ENCODE results near the gene ARSB.

DNA sequence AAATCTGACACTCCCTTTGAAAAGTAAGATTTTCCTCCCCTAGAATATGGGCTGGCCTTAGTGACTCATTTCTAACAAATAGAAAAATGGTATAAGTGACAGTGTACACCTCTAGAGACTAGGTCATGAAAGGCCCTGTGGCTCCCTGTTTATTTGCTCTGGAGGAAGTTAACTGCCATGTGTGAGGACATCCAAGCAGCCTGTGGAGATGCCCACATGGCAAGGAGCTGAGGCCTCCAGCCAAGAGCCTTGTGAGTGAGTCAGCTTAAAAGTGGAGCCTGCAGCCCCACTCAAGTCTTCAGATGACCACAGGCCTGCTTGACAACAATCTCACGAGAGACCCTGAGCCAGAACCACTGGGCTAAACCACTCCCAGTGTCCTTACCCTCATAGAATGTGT lies 208.5 kb downstream of the ARSB start:
- TF ChIP-seq, protein P1, sequence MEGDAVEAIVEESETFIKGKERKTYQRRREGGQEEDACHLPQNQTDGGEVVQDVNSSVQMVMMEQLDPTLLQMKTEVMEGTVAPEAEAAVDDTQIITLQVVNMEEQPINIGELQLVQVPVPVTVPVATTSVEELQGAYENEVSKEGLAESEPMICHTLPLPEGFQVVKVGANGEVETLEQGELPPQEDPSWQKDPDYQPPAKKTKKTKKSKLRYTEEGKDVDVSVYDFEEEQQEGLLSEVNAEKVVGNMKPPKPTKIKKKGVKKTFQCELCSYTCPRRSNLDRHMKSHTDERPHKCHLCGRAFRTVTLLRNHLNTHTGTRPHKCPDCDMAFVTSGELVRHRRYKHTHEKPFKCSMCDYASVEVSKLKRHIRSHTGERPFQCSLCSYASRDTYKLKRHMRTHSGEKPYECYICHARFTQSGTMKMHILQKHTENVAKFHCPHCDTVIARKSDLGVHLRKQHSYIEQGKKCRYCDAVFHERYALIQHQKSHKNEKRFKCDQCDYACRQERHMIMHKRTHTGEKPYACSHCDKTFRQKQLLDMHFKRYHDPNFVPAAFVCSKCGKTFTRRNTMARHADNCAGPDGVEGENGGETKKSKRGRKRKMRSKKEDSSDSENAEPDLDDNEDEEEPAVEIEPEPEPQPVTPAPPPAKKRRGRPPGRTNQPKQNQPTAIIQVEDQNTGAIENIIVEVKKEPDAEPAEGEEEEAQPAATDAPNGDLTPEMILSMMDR (conservative IDR thresholded peaks at IDR 0.05): no peak
- no peak for TF ChIP-seq EZH2 (IDR thresholded peaks at IDR 0.05; ENCODE audit: low read depth)

All from PC-9 (cell line).